Cerebellar nuclear complex (tissue), 1 donor: ENCODE results near the gene GLDC.
"Not testable (repeated sequence)": the region's sequence is repeated elsewhere in the genome, so short reads cannot be mapped to it uniquely, and the experiment has no call there.

ENCODE experiments used
- DNase-seq, 2 experiments: peaks; one replicate each; lab custom pipeline; 2025; lab: John Stamatoyannopoulos, UW

GLDC gene

DNA sequence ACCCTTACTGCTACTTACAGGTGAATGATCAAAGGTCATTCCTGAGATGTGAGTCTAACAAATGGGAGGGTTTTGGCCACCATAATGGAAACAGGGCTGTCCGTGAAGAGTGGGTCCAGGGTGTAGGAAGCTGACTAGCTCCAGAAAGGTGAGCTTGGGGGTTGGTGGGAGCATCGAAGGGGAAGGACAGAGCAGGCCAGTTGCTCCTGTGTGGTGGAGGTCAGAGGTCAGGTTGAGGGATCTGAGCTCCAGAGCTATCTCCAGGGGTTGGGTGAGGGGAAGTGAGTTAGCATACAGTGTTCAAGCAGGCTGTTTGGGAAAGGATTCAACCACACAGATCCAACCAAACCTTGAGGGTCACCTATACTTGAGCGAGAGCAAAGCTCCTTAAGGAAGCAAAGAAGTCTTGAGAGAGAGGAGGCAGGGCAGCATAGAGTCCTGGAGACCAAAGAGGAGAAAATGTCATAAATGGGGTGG, 18.7 kb upstream of the GLDC start:
- DNase-seq = no peak

DNA sequence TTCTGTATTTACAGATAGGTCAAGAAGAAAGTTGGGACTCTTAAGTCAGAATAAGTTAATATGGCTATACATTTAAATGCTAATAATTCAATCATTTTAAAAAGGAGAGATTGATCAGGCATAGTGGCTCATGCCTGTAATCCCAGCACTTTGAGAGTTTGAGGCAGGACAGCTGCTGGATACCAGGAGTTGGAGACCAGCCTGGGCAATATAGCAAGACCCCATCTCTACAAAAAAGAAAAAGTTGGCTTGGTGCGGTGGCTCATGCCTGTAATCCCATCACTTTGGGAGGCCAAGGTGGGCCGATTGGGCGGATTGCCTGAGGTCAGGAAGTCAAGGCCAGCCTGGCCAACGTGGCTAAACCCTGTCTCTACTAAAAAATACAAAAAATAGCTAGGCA, 15.0 kb upstream of the GLDC start:
- DNase-seq = no peak

DNA sequence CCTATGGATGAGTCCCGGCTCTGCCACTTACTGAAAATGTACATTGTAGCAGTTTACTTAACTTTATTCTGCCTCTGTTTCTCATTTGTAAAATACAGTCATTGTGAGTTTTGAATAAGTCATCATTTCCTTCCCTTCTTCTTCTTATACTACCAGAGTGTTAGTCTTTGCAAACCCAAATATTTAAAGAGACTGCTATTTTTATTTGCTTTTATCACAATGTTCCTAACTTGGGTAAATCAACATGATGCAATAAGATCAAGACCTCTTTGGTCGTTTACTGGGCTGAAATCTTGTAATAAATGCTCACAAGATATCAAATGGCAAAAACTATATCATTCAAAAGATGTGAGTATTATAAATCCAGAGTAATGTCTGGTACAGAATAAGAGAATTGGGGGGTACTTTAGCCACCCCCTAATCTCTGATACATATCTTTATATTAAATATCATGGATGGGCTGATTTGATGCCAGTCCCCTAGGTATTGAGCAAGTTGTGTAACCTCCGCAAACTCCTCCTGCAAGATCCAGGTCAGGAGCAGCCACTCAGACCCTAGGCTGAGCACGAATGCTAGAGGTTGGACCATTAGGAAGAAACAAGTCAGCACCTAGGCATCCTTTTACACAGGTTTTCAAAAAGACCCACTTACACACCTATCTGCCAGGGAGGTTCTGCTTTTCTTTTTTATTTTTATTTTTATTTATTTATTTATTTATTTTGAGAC, 13.3 kb upstream of the GLDC start:
- no peak for DNase-seq

DNA sequence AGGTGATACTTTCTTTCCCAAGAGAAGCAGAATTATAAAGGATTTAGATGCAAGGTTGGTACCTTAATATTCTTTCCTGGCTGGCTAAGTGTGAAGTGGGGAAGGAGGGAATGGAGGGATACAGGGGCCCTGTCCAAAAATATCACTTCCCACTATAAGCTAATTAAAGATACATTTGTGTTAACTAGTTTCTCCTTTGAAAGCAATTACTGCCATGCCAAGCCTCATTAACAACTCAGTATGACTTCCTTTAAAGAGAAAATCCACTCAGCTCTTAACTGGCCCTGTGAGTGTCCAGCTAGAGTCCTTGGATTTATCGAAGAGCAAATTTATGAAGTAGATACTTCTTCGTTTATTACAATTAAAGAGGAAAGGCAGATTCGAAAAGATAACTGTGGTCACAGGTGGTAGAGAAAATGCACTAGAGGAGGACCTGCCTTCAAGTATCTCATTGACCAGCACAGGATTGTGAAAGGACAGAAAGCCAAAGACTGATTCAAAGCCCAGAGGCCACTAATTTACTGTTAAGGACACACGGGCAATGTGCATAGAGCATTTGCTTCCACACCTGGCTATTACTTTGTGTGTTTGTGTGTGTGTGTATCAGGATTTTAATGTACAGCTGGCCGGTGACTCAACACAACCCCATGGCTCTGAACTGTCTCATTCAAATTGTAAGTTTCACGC, 11.2 kb upstream of the GLDC start:
- DNase-seq = no peak

DNA sequence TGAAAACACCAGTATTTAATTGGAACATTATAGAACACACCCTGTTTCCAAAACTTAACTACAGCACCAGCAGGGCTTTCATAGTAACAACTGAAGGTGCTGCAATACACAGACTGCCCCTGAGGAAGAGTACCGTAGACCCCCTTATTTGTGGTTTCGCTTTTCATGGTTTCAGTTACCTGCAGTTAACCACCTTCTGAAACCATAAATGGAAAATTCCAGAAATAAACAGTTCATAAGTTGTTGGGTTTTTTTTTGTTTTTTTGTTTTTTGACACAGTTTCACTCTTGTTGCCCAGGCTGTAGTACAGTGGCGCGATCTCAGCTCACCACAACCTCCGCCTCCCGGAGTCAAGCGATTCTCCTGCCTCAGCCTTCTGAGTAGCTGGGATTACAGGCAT, 9.5 kb upstream of the GLDC start:
- no peak for DNase-seq

DNA sequence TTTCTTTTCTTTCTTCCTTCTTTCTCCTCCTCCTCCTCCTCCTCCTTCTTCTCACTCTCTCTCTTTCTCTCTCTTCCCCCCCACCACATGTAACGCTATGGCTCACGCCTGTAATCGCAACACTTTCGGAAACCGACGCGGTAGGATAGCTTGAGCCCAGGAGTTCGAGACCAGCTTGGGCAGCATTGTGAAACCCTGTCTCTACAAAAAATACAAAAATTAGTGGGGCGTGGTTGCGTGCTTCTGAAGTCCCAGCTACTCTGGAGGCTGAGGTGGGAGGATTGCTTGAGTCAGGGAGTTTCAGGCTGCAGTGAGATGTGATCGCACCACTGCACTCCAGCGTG, 736 bp upstream of the GLDC start:
- DNase-seq = no peak

DNA sequence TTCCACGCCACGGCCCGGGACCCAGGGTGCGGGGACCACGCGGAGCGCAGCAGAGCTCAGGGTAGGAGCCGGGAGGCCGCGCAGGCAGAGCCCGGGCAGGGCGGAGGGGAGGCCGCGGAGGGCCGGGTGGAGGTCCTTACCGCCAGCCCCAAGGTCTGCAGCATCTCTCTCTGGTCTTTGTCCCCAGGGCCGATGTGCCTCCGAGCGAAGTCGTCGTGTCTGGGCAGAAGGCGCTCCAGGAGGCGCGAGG, 499 bp downstream of the GLDC start:
- not testable (repeated sequence) for DNase-seq

DNA sequence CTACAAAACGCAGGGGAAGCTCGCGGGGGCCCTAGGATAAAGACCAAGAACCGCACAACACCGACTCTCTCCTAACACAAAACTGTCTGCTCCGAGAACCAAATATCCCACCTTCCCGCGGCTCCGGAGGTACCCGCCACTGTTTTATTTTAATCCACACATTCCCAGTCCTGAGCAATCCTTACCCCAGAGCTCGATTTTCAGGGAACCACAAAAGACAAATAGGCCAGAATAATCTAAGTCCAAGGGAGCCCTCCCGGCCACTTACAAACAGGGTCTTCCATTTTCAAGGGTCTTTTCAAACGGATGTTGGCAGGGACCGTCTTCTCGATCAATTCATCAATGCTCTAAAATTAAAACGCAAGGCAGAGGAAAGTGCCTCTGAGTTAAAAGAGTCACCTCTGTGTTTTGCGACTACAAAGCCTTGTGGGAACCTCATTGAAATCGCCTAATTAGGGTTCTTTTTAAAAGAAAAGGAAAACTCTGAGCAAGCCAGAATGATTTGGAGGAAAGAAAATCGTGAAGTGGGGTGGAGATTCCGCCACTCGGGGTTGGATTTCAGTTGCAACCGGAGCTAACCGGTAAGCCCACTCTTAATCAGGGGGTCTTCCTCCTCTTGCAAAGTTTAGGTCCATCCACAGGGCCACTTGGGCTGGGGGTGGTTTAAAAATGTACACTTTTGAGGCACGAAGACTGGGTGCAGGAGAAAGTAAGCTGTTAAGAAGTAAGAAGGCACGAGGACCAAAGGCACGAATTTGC, 1.0 kb downstream of the GLDC start:
- DNase-seq = no peak

DNA sequence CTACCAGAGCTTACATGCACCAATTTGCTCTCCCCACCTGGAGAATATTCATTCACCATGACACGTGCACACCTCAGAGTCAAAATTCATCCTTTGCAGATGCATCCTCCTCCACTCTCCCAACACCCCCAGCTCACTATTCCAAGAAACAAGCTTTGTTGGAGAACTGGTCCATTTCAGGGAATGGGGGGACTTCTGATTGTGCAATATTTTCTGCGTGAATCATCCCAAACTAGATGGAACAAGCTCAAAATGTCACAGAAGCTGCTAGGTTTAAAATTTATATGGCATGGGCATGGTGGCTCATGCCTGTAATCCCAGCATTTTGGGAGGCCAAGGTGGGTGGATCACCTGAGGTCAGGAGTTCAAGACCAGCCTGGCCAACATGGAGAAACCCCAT, 3.6 kb downstream of the GLDC start:
- DNase-seq = no peak

DNA sequence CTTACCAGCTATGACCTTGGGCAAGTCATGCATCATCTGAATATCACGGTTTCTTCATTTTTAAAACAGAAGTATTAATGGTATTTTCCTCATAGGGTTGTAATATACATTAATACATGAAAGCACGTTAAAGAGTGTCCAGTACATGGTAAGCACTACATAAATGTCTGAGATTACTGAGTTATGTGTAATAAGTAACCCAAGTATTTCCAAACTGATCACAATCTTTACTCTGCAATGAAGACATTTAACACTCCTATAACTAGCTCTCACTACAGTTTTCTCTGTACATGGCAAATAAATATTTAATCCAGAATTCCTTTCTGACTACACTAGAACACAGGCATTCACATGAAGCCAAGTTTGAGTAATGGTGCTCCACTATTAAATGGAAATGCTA, 4.0 kb downstream of the GLDC start:
- no peak for DNase-seq

DNA sequence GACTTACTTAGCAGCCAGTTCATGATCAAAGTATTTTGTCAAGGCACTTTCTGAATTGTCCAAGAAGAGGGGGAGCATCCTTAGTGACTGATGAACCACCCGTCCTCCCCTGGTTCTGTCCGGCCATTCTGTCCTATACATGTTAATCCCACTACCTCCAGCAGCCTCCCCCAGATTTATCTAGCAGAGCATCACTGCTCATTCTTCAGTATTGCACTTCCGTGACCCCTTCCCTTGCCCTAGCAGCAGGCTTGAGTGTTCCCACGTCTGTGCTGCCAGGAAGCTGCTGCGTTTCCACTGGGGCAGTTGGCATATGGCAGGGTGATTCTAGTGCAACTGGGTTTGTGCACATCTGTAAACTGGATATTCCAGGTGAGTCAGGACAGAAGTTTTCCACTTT, 4.5 kb downstream of the GLDC start:
- no peak for DNase-seq

DNA sequence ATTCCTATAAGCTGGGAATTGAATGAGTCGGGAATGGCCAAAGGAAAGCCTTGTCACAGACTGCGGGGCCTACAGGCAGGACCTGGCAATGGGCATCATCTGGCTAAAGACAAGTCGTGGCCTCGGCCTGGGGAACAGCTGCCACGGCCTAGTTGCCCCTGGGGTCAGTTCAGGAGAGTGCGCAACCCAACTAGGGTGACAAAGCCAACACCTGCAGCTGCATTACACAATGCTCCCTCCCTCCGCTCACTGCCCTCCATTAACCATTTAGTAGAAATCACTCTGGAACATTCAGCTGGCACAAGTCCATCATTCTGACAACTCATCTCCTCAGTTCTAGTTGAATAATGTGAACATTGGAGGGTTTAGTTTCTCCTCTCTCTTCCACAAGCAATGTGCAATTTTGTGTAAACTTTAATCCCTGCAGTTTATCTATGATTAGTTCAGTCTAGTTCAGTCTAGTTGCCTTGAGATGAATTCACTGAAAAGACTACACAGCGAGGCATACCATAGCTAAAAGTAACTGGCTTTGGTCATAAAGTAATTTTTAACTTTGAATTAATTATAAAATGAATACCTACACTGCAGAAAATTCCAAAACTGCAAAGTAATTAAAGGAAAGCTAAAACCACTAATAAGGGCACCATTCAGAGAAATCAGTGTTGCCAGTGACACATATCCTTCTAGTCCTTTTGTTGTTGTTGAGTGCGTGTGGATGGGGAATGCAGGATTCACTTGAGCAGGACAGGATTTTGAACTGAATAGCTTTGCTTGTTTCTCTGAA, 5.1 kb downstream of the GLDC start:
- DNase-seq = no peak

DNA sequence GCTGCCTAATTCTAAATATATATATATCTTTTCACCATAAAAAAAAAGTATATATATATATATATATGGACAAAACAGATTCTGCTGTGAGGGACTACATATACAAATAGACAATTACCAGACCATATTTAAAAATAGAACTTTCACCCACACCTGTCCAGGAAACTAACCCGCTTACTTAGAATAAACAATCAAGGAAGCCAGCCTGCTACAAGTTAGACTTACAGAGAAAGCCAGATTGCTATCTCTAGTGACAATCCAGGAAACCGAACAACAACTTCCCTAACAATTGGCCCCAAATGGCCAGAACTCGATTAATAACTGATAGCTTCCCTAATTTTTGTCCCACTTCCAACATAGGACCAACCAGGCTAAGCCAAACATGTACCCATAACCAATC, 5.9 kb downstream of the GLDC start:
- DNase-seq = no peak

DNA sequence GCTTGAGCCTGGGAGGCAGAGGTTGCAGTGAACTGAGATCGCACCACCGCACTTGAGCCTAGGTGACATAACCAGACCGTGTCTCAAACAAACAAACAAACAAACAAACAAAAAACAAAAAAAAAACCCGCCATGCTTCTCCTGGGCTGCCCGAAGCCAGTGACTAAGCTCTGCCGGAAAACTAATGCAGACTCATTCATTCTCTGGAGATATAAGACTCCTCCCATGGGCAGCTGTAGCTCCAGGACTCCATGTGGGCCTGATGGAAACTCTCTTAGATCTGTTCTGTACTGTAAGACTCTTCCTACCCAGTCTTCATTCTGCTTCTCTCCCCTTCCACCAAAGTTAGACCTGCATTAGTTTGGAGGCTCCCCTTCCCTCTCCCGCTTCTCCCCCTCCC, 11.1 kb downstream of the GLDC start:
- no peak for DNase-seq

DNA sequence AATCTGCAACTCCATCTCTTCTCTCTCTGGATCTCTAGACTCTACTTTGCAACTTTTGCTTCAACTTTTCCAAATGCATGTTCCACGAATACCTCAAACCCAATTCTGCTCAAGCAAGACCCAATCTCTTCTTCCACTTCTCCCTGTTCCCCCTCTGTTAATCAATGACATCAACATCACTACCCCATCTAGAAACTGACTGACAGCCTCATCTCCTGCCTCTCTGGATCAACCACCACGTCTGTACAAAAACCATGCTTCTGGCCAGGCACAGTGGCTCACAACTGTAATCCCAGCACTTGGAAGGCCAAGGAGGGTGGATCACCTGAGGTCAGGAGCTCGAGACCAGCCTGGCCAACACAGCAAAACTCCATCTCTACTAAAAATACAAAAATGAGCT, 12.2 kb downstream of the GLDC start:
- DNase-seq = no peak

DNA sequence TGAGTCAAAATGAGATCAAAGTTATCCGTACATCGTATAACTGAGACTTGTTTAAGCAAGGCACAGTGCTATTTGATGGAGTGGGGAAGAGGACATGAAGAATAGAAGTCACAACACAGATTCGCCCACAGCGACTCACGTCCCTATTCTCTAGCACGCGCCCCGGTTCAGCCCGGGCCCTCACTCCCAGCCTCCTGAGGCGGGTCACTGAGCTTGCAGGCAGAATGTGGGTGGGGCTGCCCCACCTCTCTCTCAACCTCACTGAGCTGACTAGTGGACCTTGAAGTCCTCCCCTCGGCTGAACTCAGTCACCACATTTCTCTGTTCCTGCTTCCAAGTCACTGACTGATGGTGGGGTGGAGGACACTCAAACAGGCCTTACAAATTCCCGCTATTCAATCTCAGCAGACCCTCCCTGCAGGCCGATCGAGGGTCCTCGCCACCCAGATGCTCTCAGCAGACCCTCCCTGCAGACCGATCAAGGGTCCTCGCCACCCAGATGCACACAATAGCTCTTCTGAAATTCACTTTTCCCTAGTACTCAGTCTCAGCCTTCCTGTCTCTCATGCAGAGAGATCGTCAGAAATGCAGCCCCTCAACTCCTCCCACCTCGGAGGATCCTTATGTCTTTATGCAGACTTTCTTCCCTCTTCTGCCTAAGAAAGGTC, 12.9 kb downstream of the GLDC start:
- DNase-seq = no peak

DNA sequence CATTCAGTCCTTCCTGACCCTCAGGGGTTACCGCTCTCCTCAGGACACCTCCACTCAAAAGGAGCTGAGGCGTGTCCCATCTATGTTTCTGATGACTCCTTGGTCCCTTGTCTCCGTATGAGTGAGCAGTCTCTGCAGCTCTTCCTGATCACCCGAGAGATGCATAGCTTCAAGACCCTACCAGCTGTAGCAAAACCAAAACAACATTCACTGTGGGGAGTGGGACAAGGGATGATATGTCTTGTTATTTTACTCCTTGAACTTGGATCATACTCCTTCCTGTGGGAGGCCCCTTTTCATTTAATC, 14.4 kb downstream of the GLDC start:
- no peak for DNase-seq

DNA sequence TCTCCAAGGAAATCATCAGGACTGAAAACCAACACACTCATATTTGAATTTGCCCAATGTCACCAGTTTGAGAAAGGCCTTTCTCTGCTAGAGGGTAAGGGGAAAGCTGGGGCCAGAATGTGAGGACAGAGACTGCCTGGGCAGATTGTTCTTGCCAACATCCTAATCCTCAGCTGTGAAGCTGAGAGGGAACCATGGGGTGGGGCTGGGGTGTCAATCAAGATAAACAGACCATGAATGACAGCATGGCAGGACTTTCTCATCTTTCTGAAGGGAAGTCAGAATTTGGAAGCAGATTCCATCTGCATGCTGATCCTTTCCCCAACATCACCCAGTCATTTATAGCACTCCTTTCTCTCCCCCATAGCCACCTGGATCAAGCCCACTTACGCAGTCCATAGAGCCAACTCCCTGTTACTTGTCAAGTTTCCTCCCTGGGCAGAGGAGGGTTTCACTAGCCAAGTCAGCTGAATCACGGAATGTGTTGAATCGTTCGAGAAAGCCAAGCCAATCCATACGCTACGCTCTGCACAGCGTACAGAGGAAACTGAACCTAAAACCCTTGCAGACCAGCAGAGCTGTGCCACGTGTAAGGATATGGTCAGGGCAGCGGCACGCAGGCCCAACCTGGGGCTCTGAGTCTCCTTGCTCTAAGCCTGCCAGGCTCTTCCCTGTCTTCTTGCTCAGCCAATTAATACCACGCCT, 14.9 kb downstream of the GLDC start:
- DNase-seq = no peak

DNA sequence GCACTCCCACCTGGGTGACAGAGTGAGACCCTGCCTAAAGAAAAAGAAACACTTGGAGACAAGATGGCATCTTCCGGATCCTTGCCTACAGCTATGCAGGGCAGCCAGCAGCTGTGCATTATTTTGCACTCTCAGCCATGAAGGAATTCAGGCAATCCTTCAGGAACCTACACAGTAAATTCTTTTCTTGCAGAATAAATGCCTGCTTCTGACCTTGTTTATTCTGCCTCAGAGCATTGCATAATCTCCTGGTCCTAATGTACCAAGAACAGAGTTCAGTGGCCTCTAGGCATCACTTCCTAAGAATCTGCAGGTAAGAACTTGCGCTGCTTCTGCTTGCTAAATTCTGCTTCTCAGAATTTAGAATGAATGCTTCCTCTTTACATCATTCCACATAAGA, 16.8 kb downstream of the GLDC start:
- no peak for DNase-seq

DNA sequence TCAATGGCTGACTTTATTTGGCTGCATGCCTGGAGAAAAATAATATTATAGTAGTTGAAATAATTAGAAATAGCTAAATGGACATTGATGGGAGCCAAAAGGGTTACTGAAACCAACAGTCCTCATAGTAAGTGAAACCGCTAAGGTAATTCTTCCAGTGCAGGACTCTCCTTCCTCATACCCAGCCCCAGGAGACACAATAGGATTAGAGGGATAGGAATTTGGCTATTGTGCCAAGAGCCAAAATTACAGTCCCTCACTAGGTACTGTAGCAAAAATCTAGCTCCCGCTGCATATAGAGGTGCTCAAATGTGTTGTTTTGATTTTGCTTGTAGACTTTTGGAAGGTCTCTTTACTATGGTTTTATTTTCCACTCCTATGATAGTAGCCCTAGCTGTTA, 20.2 kb downstream of the GLDC start:
- DNase-seq = no peak

DNA sequence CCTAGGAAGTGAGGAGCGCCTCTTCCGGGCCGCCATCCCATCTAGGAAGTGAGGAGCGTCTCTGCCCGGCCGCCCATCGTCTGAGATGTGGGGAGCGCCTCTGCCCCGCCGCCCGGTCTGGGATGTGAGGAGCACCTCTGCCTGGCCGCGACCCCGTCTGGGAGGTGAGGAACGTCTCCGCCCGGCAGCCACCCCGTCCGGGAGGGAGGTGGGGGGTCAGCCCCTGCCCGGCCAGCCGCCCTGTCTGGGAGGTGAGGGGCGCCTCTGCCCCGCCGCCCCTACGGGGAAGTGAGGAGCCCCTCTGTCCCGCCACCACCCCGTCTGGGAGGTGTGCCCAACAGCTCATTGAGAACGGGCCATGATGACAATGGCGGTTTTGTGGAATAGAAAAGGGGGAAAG, 22.7 kb downstream of the GLDC start:
- not testable (repeated sequence) for DNase-seq

DNA sequence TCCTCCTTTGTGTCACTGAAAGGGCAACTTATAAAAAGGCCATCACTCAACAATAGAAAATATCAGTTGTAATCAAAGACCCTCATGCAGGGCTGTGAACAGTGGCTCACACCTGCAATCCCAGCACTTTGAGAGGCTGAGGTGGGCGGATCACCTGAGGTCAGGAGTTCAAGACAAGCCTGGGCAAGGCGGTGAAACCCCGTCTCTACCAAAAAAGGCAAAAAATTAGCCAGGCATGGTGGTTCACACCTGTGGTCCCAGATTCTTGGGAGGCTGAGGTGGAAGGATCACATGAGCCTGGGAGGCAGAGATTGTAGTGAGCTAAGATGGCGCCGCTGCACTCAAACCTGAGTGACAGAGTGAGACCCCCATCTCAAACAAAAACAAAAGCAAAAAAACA, 24.7 kb downstream of the GLDC start:
- DNase-seq = no peak
